Endothelial cell of umbilical vein (primary cell): Measurements from ENCODE around the gene CNNM2. TPM values are rescaled to one million over a fixed set of nuclear protein-coding genes. Genes with fewer than 3 reads are reported as not detected.

Experiments used
- BruUV-seq: library from RNA; stranded (reverse); fragments of 400-500 nt; replicated peaks from 2 replicates; lab custom pipeline; 2021; lab: Mats Ljungman, UMichigan
- CTCF ChIA-PET: fragments of 300-600, 350-600 bp; sonication (Branson Sonifier 250); formaldehyde crosslinking; loops from one replicate; lab custom pipeline; 2021; ENCODE audit warnings: antibody characterized with exemption, inconsistent platforms; lab: Charles Lee
- POLR2A ChIA-PET: fragments of 300-600, 350-600 bp; sonication (Branson Sonifier 250); formaldehyde crosslinking; loops from one replicate; lab custom pipeline; 2021; ENCODE audit warnings: antibody characterized with exemption, inconsistent platforms; lab: Charles Lee
- DNase-seq: peaks from one replicate; pipeline ENCODE4 v3.0.0-alpha.2; 2011; ENCODE audit warnings: low read depth, low spot score
- FAIRE-seq: peaks from 2 replicates; lab custom pipeline; 2011; peaks lifted over from hg19 to GRCh38; lab: Jason Lieb, UNC
- H2AFZ ChIP-seq: 2 replicates; pipeline ENCODE4 v1.6.0; 2012; ENCODE audit warnings: low read depth, low read length, control low read depth, inconsistent platforms
- H3K27ac ChIP-seq: 2 replicates; pipeline ENCODE4 v1.5.1; 2011; ENCODE audit warnings: low read depth, mild to moderate bottlenecking, control low read depth, low read length, moderate library complexity; ENCODE audit not compliant: insufficient read depth
- H3K27me3 ChIP-seq, 2 experiments: 2 replicates each; pipeline versions ENCODE4 v1.6.0 to v1.6.1; 2011; ENCODE audit warnings: low read length in 2 of 2, mixed read lengths in 1 of 2; ENCODE audit not compliant: control insufficient read depth in 2 of 2, insufficient read depth in 2 of 2
- H3K36me3 ChIP-seq, 2 experiments: 2 replicates in 1 of 2; 3 replicates in 1 of 2; pipeline ENCODE4 v1.5.1; 2011; ENCODE audit warnings: low read length in 2 of 2, mild to moderate bottlenecking in 1 of 2, moderate library complexity in 1 of 2; ENCODE audit not compliant: control insufficient read depth in 2 of 2, insufficient read depth in 2 of 2; ENCODE audit errors: extremely low read depth in 1 of 2
- H3K4me1 ChIP-seq: 3 replicates; pipeline ENCODE4 v1.5.1; 2011; ENCODE audit warnings: mild to moderate bottlenecking, low read length; ENCODE audit not compliant: control insufficient read depth, insufficient read depth; ENCODE audit errors: extremely low read depth
- H3K4me2 ChIP-seq: 2 replicates; pipeline ENCODE4 v1.6.1; 2011; ENCODE audit warnings: low read length, control low read depth, mixed read lengths; ENCODE audit not compliant: insufficient read depth
- H3K4me3 ChIP-seq, 3 experiments: fragments of 200-600 bp in 1 of 3; sonication (generic), shearing (Covaris generic) in 1 of 3; replicated peaks in 1 of 3; 2 replicates each; pipeline ENCODE4 v1.5.1; 2011 to 2016; ENCODE audit warnings: control low read depth in 3 of 3, low read length in 3 of 3, mild to moderate bottlenecking in 2 of 3, inconsistent platforms in 1 of 3, low read depth in 1 of 3, moderate library complexity in 1 of 3; ENCODE audit not compliant: insufficient read depth in 1 of 3
- H3K79me2 ChIP-seq: 2 replicates; pipeline ENCODE4 v1.6.0; 2012; ENCODE audit warnings: low read length, inconsistent platforms; ENCODE audit not compliant: control insufficient read depth, insufficient read depth
- H3K9ac ChIP-seq: replicated peaks from 2 replicates; pipeline ENCODE3; 2011; ENCODE audit warnings: low read length, control low read depth; ENCODE audit not compliant: insufficient read depth; ENCODE audit errors: extremely low read depth
- H3K9me1 ChIP-seq: replicated peaks from 3 replicates; pipeline ENCODE4 v1.6.0; 2011; ENCODE audit warnings: mild to moderate bottlenecking, low read length; ENCODE audit not compliant: control insufficient read depth, insufficient read depth; ENCODE audit errors: extremely low read depth
- H3K9me3 ChIP-seq: replicated peaks from 2 replicates; pipeline ENCODE4 v1.5.1; 2012; ENCODE audit warnings: low read length, inconsistent platforms; ENCODE audit not compliant: control insufficient read depth, insufficient read depth
- H4K20me1 ChIP-seq: replicated peaks from 2 replicates; pipeline ENCODE3; 2011; ENCODE audit warnings: mild to moderate bottlenecking, low read length; ENCODE audit not compliant: control insufficient read depth, insufficient read depth; ENCODE audit errors: extremely low read depth
- CTCF ChIP-seq, 2 donors: IDR thresholded peaks; 1 replicate in 1 of 2; 2 replicates in 1 of 2; pipeline ENCODE4 v1.5.1; 2011; ENCODE audit warnings: low read length in 2 of 2, mild to moderate bottlenecking in 2 of 2, moderate library complexity in 2 of 2, control low read depth in 1 of 2, inconsistent platforms in 1 of 2, low read depth in 1 of 2; ENCODE audit not compliant: insufficient read depth in 1 of 2; ENCODE audit errors: extremely low read depth in 1 of 2
- EZH2 ChIP-seq: IDR thresholded peaks from 2 replicates; pipeline ENCODE4 v1.6.1; 2012; ENCODE audit warnings: borderline replicate concordance, low read depth, mild to moderate bottlenecking, moderate library complexity, low read length, inconsistent platforms; ENCODE audit not compliant: severe bottlenecking
- FOS ChIP-seq: IDR thresholded peaks from 2 replicates; pipeline ENCODE4 v1.6.1; 2011; ENCODE audit warnings: mild to moderate bottlenecking, low read length, moderate library complexity, borderline replicate concordance; ENCODE audit not compliant: insufficient read depth
- GATA2 ChIP-seq: IDR thresholded peaks from 2 replicates; pipeline ENCODE4 v1.7.0; 2011; ENCODE audit warnings: low read depth, mild to moderate bottlenecking, moderate library complexity, mixed read lengths, low read length; ENCODE audit not compliant: insufficient read length, insufficient read depth
- JUN ChIP-seq: IDR thresholded peaks from 2 replicates; pipeline ENCODE4 v1.6.1; 2011; ENCODE audit warnings: borderline replicate concordance, low read depth; ENCODE audit not compliant: insufficient read length, insufficient read depth
- MAX ChIP-seq: IDR thresholded peaks from 2 replicates; pipeline ENCODE4 v1.6.1; 2011; ENCODE audit not compliant: insufficient read depth, insufficient read length
- MYC ChIP-seq: IDR thresholded peaks from one replicate; pipeline ENCODE4 v1.6.1; 2011; ENCODE audit warnings: mild to moderate bottlenecking, low read depth, low read length
- POLR2A ChIP-seq: IDR thresholded peaks from 2 replicates; pipeline ENCODE4 v1.6.1; 2012; ENCODE audit warnings: low read depth, mild to moderate bottlenecking, control low read depth, low read length
- POLR2AphosphoS5 ChIP-seq: IDR thresholded peaks from 2 replicates; pipeline ENCODE4 v1.6.1; 2012; ENCODE audit warnings: low read depth, mild to moderate bottlenecking, control low read depth, low read length, moderate library complexity; ENCODE audit not compliant: insufficient read depth
- dilution Hi-C: fragments of 300-500 bp; cut with MboI; formaldehyde crosslinking; loops from one replicate; pipeline ENCODE4 v1.15.0; 2019; ENCODE audit warnings: low sequenced_read_pairs; ENCODE audit not compliant: extremely low pct_ligation_motif_present
- intact Hi-C: fragments of 100-400 bp; cut with micrococcal nuclease; formaldehyde crosslinking; loops from one replicate; pipeline ENCODE4 v1.10.0; 2022
- polyA plus RNA-seq, 4 experiments: library from polyadenylated mRNA; depleted of rRNA in 3 of 4; stranded (reverse) in 3 of 4; unstranded in 1 of 4; fragments of >200 nt; gene quantifications; 2 replicates each; pipeline versions ENCODE4 v1.2.1 to v1.2.3, GENCODE V29; 2011 to 2012; ENCODE audit warnings: missing spikeins in 1 of 4
- total RNA-seq: library from RNA; stranded (reverse); gene quantifications from 2 replicates; pipeline ENCODE4 v1.2.3, GENCODE V29; 2021

The CNNM2 gene
- total and polyA plus RNA-seq, 2 donors (not counting 3 experiments of a cell fraction or from before 2014, with no cell fraction given) = 1.9 to 3.0 TPM

GRCh38 chr10:102945962-102946361 is 27.9 kb downstream of the CNNM2 start:
- Histone ChIP-seq H3K9me1 (no peaks in the 10 kb centered on the region), H3K9me3 (no peaks in the 10 kb centered on the region), H3K4me1 (no peaks in the 10 kb centered on the region), H3K9ac (no peak overlapping the region), H3K79me2 (no peaks in the 10 kb centered on the region), H3K4me2 (no peak overlapping the region), H3K27ac (no peak overlapping the region), H3K36me3 (no peaks in the 10 kb centered on the region), H2AFZ (no peak overlapping the region), H3K27me3 (peaks cover 0 to 5% of the 10 kb centered on the region in 2 experiments), H4K20me1 (no peaks in the 10 kb centered on the region), H3K4me3 (no peak overlapping the region)
- no peak for DNase-seq
- POLR2A ChIA-PET = no interaction called here
- intact Hi-C loops = no loop called here
- dilution Hi-C loops = no loop called here
- BruUV-seq = no TSS peak
- no peak for FAIRE-seq
- CTCF ChIA-PET = interaction anchor here (1.4 to 2.7 kb wide), 2 partner anchors 299 to 388 kb away, joined by 3 to 6 read pairs; no protein-coding TSS in a partner anchor
- no peak for TF ChIP-seq CTCF (IDR thresholded peaks at IDR 0.05; ENCODE audit: extremely low read depth in 1 of 2, insufficient read depth in 1 of 2, low read depth in 1 of 2, low read length in 2 of 2)

- no peaks in the 10 kb centered on the region for H3K9me3 ChIP-seq
- H4K20me1 ChIP-seq = no peaks in the 10 kb centered on the region
- no peaks in the 10 kb centered on the region for H3K9me1 ChIP-seq
- H3K9ac ChIP-seq = no peak overlapping the region
- dilution Hi-C loops (no loop called here), intact Hi-C loops (no loop called here)
- ChIA-PET POLR2A (no interaction called here), CTCF (interaction anchor here (2.7 kb wide), 1 partner anchor 387 kb away, joined by 6 read pairs; no protein-coding TSS in a partner anchor)
- BruUV-seq = no TSS peak
- H3K79me2 ChIP-seq = no peaks in the 10 kb centered on the region
- H3K4me1 ChIP-seq = no peaks in the 10 kb centered on the region
- H3K4me2 ChIP-seq = no peak overlapping the region
- no peaks in the 10 kb centered on the region for H3K36me3 ChIP-seq
- DNase-seq = no peak
- H3K27me3 ChIP-seq = peaks cover 0 to 5% of the 10 kb centered on the region in 2 experiments
- TF ChIP-seq JUN (no peak), EZH2 (no peak), GATA2 (no peak), POLR2A (no peak), POLR2AphosphoS5 (no peak), MAX (no peak), FOS (no peak), CTCF (IDR thresholded peaks at IDR 0.05; ENCODE audit: extremely low read depth in 1 of 2, insufficient read depth in 1 of 2, low read depth in 1 of 2, low read length in 2 of 2) (no peak), MYC (no peak)
- H3K27ac ChIP-seq = no peak overlapping the region
- H2AFZ ChIP-seq = no peak overlapping the region
- no peak for FAIRE-seq
- no peak overlapping the region for H3K4me3 ChIP-seq
Observed at GRCh38 chr10:102946992-102947391, 28.9 kb downstream of the CNNM2 start.
